Stomach (tissue), 4 donors: Measurements from ENCODE around the gene FRY.

ENCODE experiments used
- CTCF ChIP-seq, 7 experiments: fragments of 450-650 bp in 4 of 7; fragments of 200-600 bp in 3 of 7; sonication (generic) in 3 of 7; IDR thresholded peaks; one replicate each; pipeline ENCODE4 v1.5.1; 2016 to 2019; ENCODE audit warnings: antibody characterized with exemption in 7 of 7, control low read depth in 2 of 7, mild to moderate bottlenecking in 1 of 7
- EP300 ChIP-seq: sonication (generic); formaldehyde crosslinking; IDR thresholded peaks from one replicate; pipeline ENCODE4 v1.6.1; 2017; ENCODE audit warnings: antibody characterized with exemption
- POLR2AphosphoS5 ChIP-seq, 3 donors: sonication (generic); formaldehyde crosslinking; IDR thresholded peaks; one replicate each; pipeline ENCODE4 v1.6.1; 2016; ENCODE audit warnings: antibody characterized with exemption in 3 of 3

GRCh38 chr13:32208860-32209259 is 177.3 kb downstream of the FRY start:
- TF ChIP-seq CTCF (IDR thresholded peaks at IDR 0.05) (no peak), EP300 (no peak), POLR2AphosphoS5 (IDR thresholded peaks at IDR 0.05) (no peak)
